GM12878 (cell line): ENCODE results near the gene KIAA1328. TPM values are rescaled to one million over a fixed set of nuclear protein-coding genes. Genes with fewer than 3 reads are reported as not detected.

Experiments
- ATAC-seq: fragments of 200-7000 bp; cut with Tn5 transposase; 3 replicates; pipeline ENCODE4 v1.9.1; 2020; ENCODE audit warnings: mild to moderate bottlenecking, moderate library complexity
- BruUV-seq: library from RNA; stranded (reverse); fragments of 400-500 nt; replicated peaks from 2 replicates; lab custom pipeline; 2021; lab: Mats Ljungman, UMichigan
- CTCF ChIA-PET: fragments of 300-600 bp; sonication (Branson Sonifier 250); formaldehyde crosslinking; extraction: SDS; loops from one replicate; lab custom pipeline; 2021; ENCODE audit warnings: inconsistent platforms; lab: Yijun Ruan, JAX
- POLR2A ChIA-PET: fragments of 350-600 bp; formaldehyde crosslinking; extraction: SDS; loops from one replicate; lab custom pipeline; 2021; ENCODE audit warnings: inconsistent platforms; lab: Charles Lee
- RAD21 ChIA-PET: fragments of 300-600 bp; sonication (Branson Sonifier 250); formaldehyde crosslinking; loops from one replicate; lab custom pipeline; 2023; ENCODE audit warnings: antibody characterized with exemption; ENCODE audit not compliant: unreplicated experiment; lab: Charles Lee
- SMC1A ChIA-PET: fragments of 300-600 bp; sonication (Branson Sonifier 250); formaldehyde crosslinking; loops from one replicate; lab custom pipeline; 2023; ENCODE audit not compliant: unreplicated experiment, uncharacterized antibody; lab: Charles Lee
- DNase-seq: peaks from one replicate; pipeline ENCODE4 v3.0.0-alpha.2; 2011; ENCODE audit warnings: low read depth, low spot score
- FAIRE-seq: peaks from 3 replicates; lab custom pipeline; 2011; peaks lifted over from hg19 to GRCh38; lab: Jason Lieb, UNC
- H2AFZ ChIP-seq: 2 replicates; pipeline ENCODE4 v1.6.0; 2011; ENCODE audit warnings: low read depth, low read length, control low read depth; ENCODE audit not compliant: control insufficient read depth
- H3K27ac ChIP-seq: 2 replicates; pipeline ENCODE4 v1.5.1; 2011; ENCODE audit warnings: control low read depth; ENCODE audit not compliant: control insufficient read depth, insufficient read depth
- H3K27me3 ChIP-seq, 2 experiments: replicated peaks in 1 of 2; 2 replicates each; pipeline versions ENCODE4 v1.6.0 to v1.6.1; 2011; ENCODE audit warnings: low read length in 1 of 2; ENCODE audit not compliant: control insufficient read depth in 2 of 2, insufficient read depth in 2 of 2
- H3K36me3 ChIP-seq, 2 experiments: 2 replicates each; pipeline ENCODE4 v1.5.1; 2011; ENCODE audit warnings: low read length in 1 of 2; ENCODE audit not compliant: control insufficient read depth in 2 of 2, insufficient read depth in 2 of 2
- H3K4me1 ChIP-seq: 2 replicates; pipeline ENCODE4 v1.6.1; 2011; ENCODE audit warnings: mild to moderate bottlenecking, low read length, moderate library complexity, mixed read lengths; ENCODE audit not compliant: control insufficient read depth, insufficient read depth
- H3K4me2 ChIP-seq: 2 replicates; pipeline ENCODE4 v1.6.0; 2011; ENCODE audit warnings: control low read depth; ENCODE audit not compliant: control insufficient read depth, insufficient read depth
- H3K4me3 ChIP-seq: fragments of 200-600 bp; sonication (generic); 2 replicates; pipeline ENCODE4 v1.5.1; 2016
- H3K79me2 ChIP-seq: 2 replicates; pipeline ENCODE4 v1.6.0; 2011; ENCODE audit warnings: low read length; ENCODE audit not compliant: control insufficient read depth, insufficient read depth
- H3K9ac ChIP-seq: 2 replicates; pipeline ENCODE4 v1.8.0; 2011; ENCODE audit warnings: low read length, control low read depth, mixed read lengths; ENCODE audit not compliant: control insufficient read depth, insufficient read depth
- H3K9me3 ChIP-seq: replicated peaks from 3 replicates; pipeline ENCODE4 v1.5.1; 2011; ENCODE audit warnings: mild to moderate bottlenecking, low read length; ENCODE audit not compliant: control insufficient read depth, insufficient read depth
- H4K20me1 ChIP-seq: 2 replicates; pipeline ENCODE4 v1.6.0; 2011; ENCODE audit not compliant: control insufficient read depth, insufficient read depth
- BCL11A ChIP-seq: IDR thresholded peaks from 2 replicates; pipeline ENCODE4 v1.6.1; 2011; ENCODE audit warnings: low read depth, low read length
- BCLAF1 ChIP-seq: fragments of 450-650 bp; IDR thresholded peaks from 2 replicates; pipeline ENCODE4 v1.6.1; 2017; ENCODE audit warnings: antibody characterized with exemption, mild to moderate bottlenecking, moderate library complexity
- BRCA1 ChIP-seq: IDR thresholded peaks from 2 replicates; pipeline ENCODE4 v1.6.1; 2011; ENCODE audit warnings: low read depth, low read length, improper control_type of control experiment
- ESRRA ChIP-seq: IDR thresholded peaks from 2 replicates; pipeline ENCODE4 v1.6.1; 2012; ENCODE audit warnings: mild to moderate bottlenecking, low read length, improper control_type of control experiment
- HDAC6 ChIP-seq: fragments of 200-600 bp; sonication (generic); IDR thresholded peaks from one replicate; pipeline ENCODE4 v1.8.0; 2017; ENCODE audit warnings: antibody characterized with exemption; ENCODE audit not compliant: unreplicated experiment
- IKZF2 ChIP-seq, 2 experiments: fragments of 450-650 bp; IDR thresholded peaks; 2 replicates each; pipeline ENCODE4 v1.6.1; 2017; ENCODE audit warnings: mild to moderate bottlenecking in 2 of 2, moderate library complexity in 2 of 2
- IRF4 ChIP-seq: IDR thresholded peaks from 2 replicates; pipeline ENCODE4 v1.6.1; 2011; ENCODE audit warnings: low read depth, low read length
- IRF5 ChIP-seq: fragments of 450-650 bp; IDR thresholded peaks from 2 replicates; pipeline ENCODE4 v1.6.1; 2017; ENCODE audit warnings: borderline replicate concordance
- MYB ChIP-seq: fragments of 150-350 bp; IDR thresholded peaks from 2 replicates; pipeline ENCODE4 v1.6.1; 2014; ENCODE audit warnings: mild to moderate bottlenecking, low read depth, low read length, borderline replicate concordance
- NFIC ChIP-seq: IDR thresholded peaks from 2 replicates; pipeline ENCODE4 v1.6.1; 2012; ENCODE audit warnings: low read depth, mild to moderate bottlenecking, inconsistent platforms, low read length, moderate library complexity
- NFXL1 ChIP-seq: fragments of 450-650 bp; IDR thresholded peaks from 2 replicates; pipeline ENCODE4 v1.6.1; 2017; ENCODE audit warnings: antibody characterized with exemption, mild to moderate bottlenecking, borderline replicate concordance
- RAD21 ChIP-seq: IDR thresholded peaks from 2 replicates; pipeline ENCODE4 v1.6.1; 2011; ENCODE audit warnings: mild to moderate bottlenecking, low read depth, low read length, moderate library complexity; ENCODE audit not compliant: insufficient read depth
- SIX5 ChIP-seq: IDR thresholded peaks from 2 replicates; pipeline ENCODE4 v1.6.1; 2011; ENCODE audit warnings: mild to moderate bottlenecking, low read depth, low read length, moderate library complexity; ENCODE audit not compliant: severe bottlenecking
- YY1 ChIP-seq: IDR thresholded peaks from 2 replicates; pipeline ENCODE4 v1.6.1; 2011; ENCODE audit warnings: low read depth, mild to moderate bottlenecking, low read length
- ZBED1 ChIP-seq: IDR thresholded peaks from 2 replicates; pipeline ENCODE4 v1.6.1; 2016; ENCODE audit warnings: borderline replicate concordance
- ZNF217 ChIP-seq: fragments of 450-650 bp; IDR thresholded peaks from 2 replicates; pipeline ENCODE4 v1.6.1; 2017; ENCODE audit warnings: antibody characterized with exemption, mild to moderate bottlenecking
- WGBS: methylation state at CpG from one replicate; pipeline ENCODE4 v1.1.6; 2016; ENCODE audit warnings: low lambda C conversion rate; ENCODE audit not compliant: insufficient replicate concordance, insufficient coverage; ENCODE audit errors: missing lambda C conversion rate; 5-methylcytosine and 5-hydroxymethylcytosine counted together
- in situ Hi-C: fragments of 300-500 bp; cut with MboI; formaldehyde crosslinking; loops from 9 replicates; pipeline ENCODE4 v1.14.3; 2018; ENCODE audit warnings: mixed read lengths
- intact Hi-C: fragments of 100-400 bp; cut with micrococcal nuclease; formaldehyde crosslinking; loops from one replicate; pipeline ENCODE4 v1.14.2; 2022; ENCODE audit not compliant: unreplicated experiment
- polyA plus RNA-seq, 11 experiments: library from polyadenylated mRNA; depleted of rRNA in 4 of 11; unstranded in 6 of 11; stranded (reverse) in 5 of 11; fragments of >200 nt; fragmentation: Nextera tagmentation in 4 of 11; fragmentation: Illumina TruSeq in 1 of 11; extraction: Ambion mirVana in 4 of 11; extraction: Trizol in 1 of 11; gene quantifications; 1 replicate in 1 of 11; 2 replicates in 10 of 11; pipeline versions ENCODE4 v1.2.1 to v1.2.3, GENCODE V29; 2011 to 2016; ENCODE audit warnings: inconsistent platforms in 2 of 11, missing spikeins in 2 of 11, low read depth in 1 of 11
- total RNA-seq, 4 experiments: library from RNA; depleted of rRNA in 3 of 4; stranded (reverse); fragments of >200 nt in 3 of 4; fragmentation: Illumina TruSeq in 1 of 4; extraction: Trizol in 1 of 4; gene quantifications; 2 replicates each; pipeline versions ENCODE4 v1.2.1 to v1.2.3, GENCODE V29; 2013 to 2021
- TF ChIP-seq, protein P1 (sequence below): fragments of 450-650 bp; conservative IDR thresholded peaks from 2 replicates; pipeline ENCODE4 v1.6.1; 2017; ENCODE audit warnings: mild to moderate bottlenecking, moderate library complexity
- TF ChIP-seq, protein P2 (sequence below): fragments of 450-650 bp; IDR thresholded peaks from 2 replicates; pipeline ENCODE4 v1.6.1; 2018; ENCODE audit warnings: mild to moderate bottlenecking, low read depth, moderate library complexity; ENCODE audit not compliant: partially characterized antibody

KIAA1328 gene
- total and polyA plus RNA-seq, 10 of the 15 experiments (the other 5 are each of a cell fraction or from before 2014, with no cell fraction given), result 3.1 to 7.1 (median 4.6) TPM

- Histone ChIP-seq H3K9ac (no peak overlapping the region), H3K36me3 (no peaks in the 10 kb centered on the region), H3K9me3 (no peaks in the 10 kb centered on the region), H3K4me2 (no peak overlapping the region), H2AFZ (no peak overlapping the region), H3K4me3 (no peak overlapping the region), H3K4me1 (no peaks in the 10 kb centered on the region), H3K27me3 (no peaks in the 10 kb centered on the region), H3K79me2 (no peaks in the 10 kb centered on the region), H4K20me1 (no peaks in the 10 kb centered on the region), H3K27ac (no peak overlapping the region)
- ChIA-PET POLR2A (no interaction called here), CTCF (no interaction called here), RAD21 (no interaction called here), SMC1A (no interaction called here)
- BruUV-seq, result no TSS peak
- FAIRE-seq (no peak), ATAC-seq (no peak), DNase-seq (no peak)
- intact Hi-C loops, result no loop called here
- in situ Hi-C loops, result no loop called here
- WGBS, result 93% methylated on average over 1 of the region's 1 CpG
- TF ChIP-seq MYB, result no peak
- TF ChIP-seq, protein P1, sequence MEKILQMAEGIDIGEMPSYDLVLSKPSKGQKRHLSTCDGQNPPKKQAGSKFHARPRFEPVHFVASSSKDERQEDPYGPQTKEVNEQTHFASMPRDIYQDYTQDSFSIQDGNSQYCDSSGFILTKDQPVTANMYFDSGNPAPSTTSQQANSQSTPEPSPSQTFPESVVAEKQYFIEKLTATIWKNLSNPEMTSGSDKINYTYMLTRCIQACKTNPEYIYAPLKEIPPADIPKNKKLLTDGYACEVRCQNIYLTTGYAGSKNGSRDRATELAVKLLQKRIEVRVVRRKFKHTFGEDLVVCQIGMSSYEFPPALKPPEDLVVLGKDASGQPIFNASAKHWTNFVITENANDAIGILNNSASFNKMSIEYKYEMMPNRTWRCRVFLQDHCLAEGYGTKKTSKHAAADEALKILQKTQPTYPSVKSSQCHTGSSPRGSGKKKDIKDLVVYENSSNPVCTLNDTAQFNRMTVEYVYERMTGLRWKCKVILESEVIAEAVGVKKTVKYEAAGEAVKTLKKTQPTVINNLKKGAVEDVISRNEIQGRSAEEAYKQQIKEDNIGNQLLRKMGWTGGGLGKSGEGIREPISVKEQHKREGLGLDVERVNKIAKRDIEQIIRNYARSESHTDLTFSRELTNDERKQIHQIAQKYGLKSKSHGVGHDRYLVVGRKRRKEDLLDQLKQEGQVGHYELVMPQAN, result no peak
- TF ChIP-seq ZBED1, result no peak
- no peak for TF ChIP-seq YY1
- no peak for TF ChIP-seq HDAC6
- TF ChIP-seq NFXL1, result no peak
- TF ChIP-seq IKZF2 (IDR thresholded peaks at IDR 0.05), result no peak
- no peak for TF ChIP-seq BCL11A
- no peak for TF ChIP-seq ZNF217
- no peak for TF ChIP-seq BRCA1
- TF ChIP-seq, protein P2, sequence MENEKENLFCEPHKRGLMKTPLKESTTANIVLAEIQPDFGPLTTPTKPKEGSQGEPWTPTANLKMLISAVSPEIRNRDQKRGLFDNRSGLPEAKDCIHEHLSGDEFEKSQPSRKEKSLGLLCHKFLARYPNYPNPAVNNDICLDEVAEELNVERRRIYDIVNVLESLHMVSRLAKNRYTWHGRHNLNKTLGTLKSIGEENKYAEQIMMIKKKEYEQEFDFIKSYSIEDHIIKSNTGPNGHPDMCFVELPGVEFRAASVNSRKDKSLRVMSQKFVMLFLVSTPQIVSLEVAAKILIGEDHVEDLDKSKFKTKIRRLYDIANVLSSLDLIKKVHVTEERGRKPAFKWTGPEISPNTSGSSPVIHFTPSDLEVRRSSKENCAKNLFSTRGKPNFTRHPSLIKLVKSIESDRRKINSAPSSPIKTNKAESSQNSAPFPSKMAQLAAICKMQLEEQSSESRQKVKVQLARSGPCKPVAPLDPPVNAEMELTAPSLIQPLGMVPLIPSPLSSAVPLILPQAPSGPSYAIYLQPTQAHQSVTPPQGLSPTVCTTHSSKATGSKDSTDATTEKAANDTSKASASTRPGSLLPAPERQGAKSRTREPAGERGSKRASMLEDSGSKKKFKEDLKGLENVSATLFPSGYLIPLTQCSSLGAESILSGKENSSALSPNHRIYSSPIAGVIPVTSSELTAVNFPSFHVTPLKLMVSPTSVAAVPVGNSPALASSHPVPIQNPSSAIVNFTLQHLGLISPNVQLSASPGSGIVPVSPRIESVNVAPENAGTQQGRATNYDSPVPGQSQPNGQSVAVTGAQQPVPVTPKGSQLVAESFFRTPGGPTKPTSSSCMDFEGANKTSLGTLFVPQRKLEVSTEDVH, result no peak
- TF ChIP-seq IRF4, result no peak
- TF ChIP-seq IRF5, result no peak
- TF ChIP-seq SIX5, result no peak
- TF ChIP-seq NFIC, result no peak
- TF ChIP-seq ESRRA, result no peak
- no peak for TF ChIP-seq BCLAF1
- TF ChIP-seq RAD21, result no peak
Observed at GRCh38 chr18:36897253-36897652, 68.3 kb downstream of the KIAA1328 start.
